ENCODE measurements around the gene IQSEC1. TPM values are rescaled to one million over a fixed set of nuclear protein-coding genes. Genes with fewer than 3 reads are reported as not detected.

Gene IQSEC1
- total and polyA plus RNA-seq, 2 experiments from 2014 or later, result 17.8 to 51.7 TPM

- no peaks in the 10 kb centered on the region for H3K9me3 ChIP-seq (ENCODE audit: low read depth)
- no peak for DNase-seq (ENCODE audit: low read depth in 1 of 2, low spot score in 1 of 2)
- H3K4me3 ChIP-seq, result no peak overlapping the region
- no peak overlapping the region for H3K27ac ChIP-seq
- no peaks in the 10 kb centered on the region for H3K4me1 ChIP-seq (ENCODE audit: low read depth)
- H3K36me3 ChIP-seq, result no peaks in the 10 kb centered on the region
- H3K27me3 ChIP-seq, result no peaks in the 10 kb centered on the region
- TF ChIP-seq CTCF (IDR thresholded peaks at IDR 0.05; ENCODE audit: low read depth, low read length), result no peak
Observed at GRCh38 chr3:12986521-12986920, 86.7 kb downstream of the IQSEC1 start.

- Histone ChIP-seq H3K4me1 (ENCODE audit: low read depth) (no peaks in the 10 kb centered on the region), H3K27ac (no peak overlapping the region), H3K36me3 (no peaks in the 10 kb centered on the region), H3K9me3 (ENCODE audit: low read depth) (no peaks in the 10 kb centered on the region), H3K27me3 (no peaks in the 10 kb centered on the region), H3K4me3 (no peak overlapping the region)
- TF ChIP-seq CTCF (IDR thresholded peaks at IDR 0.05; ENCODE audit: low read depth, low read length), result no peak
- no peak for DNase-seq (ENCODE audit: low read depth in 1 of 2, low spot score in 1 of 2)
Observed at GRCh38 chr3:12986031-12986430, 87.2 kb downstream of the IQSEC1 start.

- no peaks in the 10 kb centered on the region for H3K9me3 ChIP-seq (ENCODE audit: low read depth)
- no peak for DNase-seq (ENCODE audit: low read depth in 1 of 2, low spot score in 1 of 2)
- no peak for TF ChIP-seq CTCF (IDR thresholded peaks at IDR 0.05; ENCODE audit: low read depth, low read length)
- no peaks in the 10 kb centered on the region for H3K27me3 ChIP-seq
- no peak overlapping the region for H3K4me3 ChIP-seq
- no peaks in the 10 kb centered on the region for H3K4me1 ChIP-seq (ENCODE audit: low read depth)
- no peaks in the 10 kb centered on the region for H3K36me3 ChIP-seq
- H3K27ac ChIP-seq, result no peak overlapping the region
Observed at GRCh38 chr3:12985148-12985547, 88.1 kb downstream of the IQSEC1 start.

- Histone ChIP-seq H3K27me3 (no peaks in the 10 kb centered on the region), H3K4me3 (no peak overlapping the region), H3K9me3 (ENCODE audit: low read depth) (no peaks in the 10 kb centered on the region), H3K27ac (no peak overlapping the region), H3K4me1 (ENCODE audit: low read depth) (no peaks in the 10 kb centered on the region), H3K36me3 (no peaks in the 10 kb centered on the region)
- DNase-seq (ENCODE audit: low read depth in 1 of 2, low spot score in 1 of 2), result peak; percentile 82 to 85
- TF ChIP-seq CTCF (IDR thresholded peaks at IDR 0.05; ENCODE audit: low read depth, low read length), result peak; percentile 83
Observed at GRCh38 chr3:12984023-12984823, 89.0 kb downstream of the IQSEC1 start.

- Histone ChIP-seq H3K27ac (no peak overlapping the region), H3K4me1 (ENCODE audit: low read depth) (no peaks in the 10 kb centered on the region), H3K9me3 (ENCODE audit: low read depth) (no peaks in the 10 kb centered on the region), H3K4me3 (no peak overlapping the region), H3K36me3 (no peaks in the 10 kb centered on the region), H3K27me3 (no peaks in the 10 kb centered on the region)
- DNase-seq (ENCODE audit: low read depth in 1 of 2, low spot score in 1 of 2), result no peak
- TF ChIP-seq CTCF (IDR thresholded peaks at IDR 0.05; ENCODE audit: low read depth, low read length), result no peak
Observed at GRCh38 chr3:12983319-12983718, 89.9 kb downstream of the IQSEC1 start.
